WTC11 (cell line): ENCODE results near the gene SERTAD3. TPM values are rescaled to one million over a fixed set of nuclear protein-coding genes. Genes with fewer than 3 reads are reported as not detected.
A peak's percentile ranks its signal among the peaks of the same experiment; 100 is the strongest.

Source experiments
- ATAC-seq: fragments of 200-7000 bp; cut with Tn5 transposase; 2 replicates; pipeline ENCODE4 v1.10.0; 2021; ENCODE audit warnings: mild to moderate bottlenecking, moderate library complexity
- CTCF ChIA-PET: fragments of 300-600 bp; sonication (Branson Sonifier 250); formaldehyde crosslinking; loops from one replicate; lab custom pipeline; 2021; ENCODE audit warnings: antibody characterized with exemption; lab: Charles Lee
- POLR2A ChIA-PET: fragments of 350-600 bp; sonication (Branson Sonifier 250); formaldehyde crosslinking; loops from one replicate; lab custom pipeline; 2021; ENCODE audit warnings: antibody characterized with exemption; lab: Charles Lee
- DNase-seq: peaks from one replicate; pipeline ENCODE4 v3.0.0; 2021; ENCODE audit warnings: low spot score
- H3K27ac Mint-ChIP-seq: 2 replicates; pipeline ENCODE4 v1.8.0; 2021; ENCODE audit warnings: mixed read lengths
- H3K27me3 Mint-ChIP-seq: 2 replicates; pipeline ENCODE4 v1.8.0; 2021; ENCODE audit warnings: low read depth, mild to moderate bottlenecking, moderate library complexity, mixed read lengths
- H3K36me3 Mint-ChIP-seq: 2 replicates; pipeline ENCODE4 v1.8.0; 2021; ENCODE audit warnings: mixed read lengths
- H3K4me1 Mint-ChIP-seq: 2 replicates; pipeline ENCODE4 v1.8.0; 2022; ENCODE audit warnings: mixed read lengths
- H3K4me3 Mint-ChIP-seq: 2 replicates; pipeline ENCODE4 v1.8.0; 2021; ENCODE audit warnings: mild to moderate bottlenecking, moderate library complexity, mixed read lengths
- H3K9me3 Mint-ChIP-seq: 2 replicates; pipeline ENCODE4 v1.8.0; 2021; ENCODE audit warnings: mixed read lengths
- ATF2 ChIP-seq: sonication (generic); formaldehyde crosslinking; IDR thresholded peaks from 2 replicates; pipeline ENCODE4 v1.8.1; 2022; ENCODE audit warnings: low read depth, missing genetic modification reagents, borderline replicate concordance
- E2F5 ChIP-seq: sonication (generic); formaldehyde crosslinking; IDR thresholded peaks from 2 replicates; pipeline ENCODE4 v1.8.1; 2022; ENCODE audit warnings: mild to moderate bottlenecking, moderate library complexity, missing genetic modification reagents
- FOXJ3 ChIP-seq: sonication (generic); formaldehyde crosslinking; IDR thresholded peaks from 2 replicates; pipeline ENCODE4 v1.9.0; 2021; ENCODE audit warnings: missing genetic modification reagents, mild to moderate bottlenecking, borderline replicate concordance
- FOXK1 ChIP-seq: sonication (generic); formaldehyde crosslinking; IDR thresholded peaks from 2 replicates; pipeline ENCODE4 v1.8.0; 2022; ENCODE audit warnings: mild to moderate bottlenecking, moderate library complexity, missing genetic modification reagents
- FOXP1 ChIP-seq: sonication (generic); formaldehyde crosslinking; IDR thresholded peaks from 2 replicates; pipeline ENCODE4 v1.8.0; 2022; ENCODE audit warnings: missing genetic modification reagents, mild to moderate bottlenecking, moderate library complexity, borderline replicate concordance
- FOXP4 ChIP-seq: sonication (generic); formaldehyde crosslinking; IDR thresholded peaks from 2 replicates; pipeline ENCODE4 v1.8.0; 2022; ENCODE audit warnings: mild to moderate bottlenecking, missing genetic modification reagents
- IRF2 ChIP-seq: sonication (generic); formaldehyde crosslinking; IDR thresholded peaks from 2 replicates; pipeline ENCODE4 v1.8.0; 2022; ENCODE audit warnings: low read depth, missing genetic modification reagents, borderline replicate concordance
- JUN ChIP-seq: sonication (generic); formaldehyde crosslinking; IDR thresholded peaks from 2 replicates; pipeline ENCODE4 v1.8.0; 2023; ENCODE audit warnings: mild to moderate bottlenecking, missing genetic modification reagents
- NR3C1 ChIP-seq: sonication (generic); formaldehyde crosslinking; conservative IDR thresholded peaks from 2 replicates; pipeline ENCODE4 v1.8.1; 2023; ENCODE audit warnings: low read depth, mild to moderate bottlenecking, missing genetic modification reagents
- OVOL2 ChIP-seq: fragments of 250-450 bp; sonication (Bioruptor Pico); IDR thresholded peaks from 2 replicates; pipeline ENCODE4 v1.9.0; 2021; ENCODE audit warnings: mild to moderate bottlenecking, borderline replicate concordance
- SMAD4 ChIP-seq: sonication (generic); formaldehyde crosslinking; IDR thresholded peaks from 2 replicates; pipeline ENCODE4 v1.8.0; 2022; ENCODE audit warnings: mild to moderate bottlenecking, missing genetic modification reagents
- TP53 ChIP-seq: sonication (generic); formaldehyde crosslinking; IDR thresholded peaks from 2 replicates; pipeline ENCODE4 v1.8.1; 2023; ENCODE audit warnings: mild to moderate bottlenecking, missing genetic modification reagents
- ZNF317 ChIP-seq: sonication (generic); formaldehyde crosslinking; IDR thresholded peaks from 2 replicates; pipeline ENCODE4 v1.8.1; 2023; ENCODE audit warnings: low read depth, mild to moderate bottlenecking, moderate library complexity, missing genetic modification reagents, borderline replicate concordance
- ZNF396 ChIP-seq: fragments of 250-450 bp; sonication (Bioruptor Pico); IDR thresholded peaks from 2 replicates; pipeline ENCODE4 v1.8.0; 2021; ENCODE audit warnings: mild to moderate bottlenecking, moderate library complexity, borderline replicate concordance
- total RNA-seq: library from RNA; stranded (reverse); gene quantifications from 3 replicates; pipeline ENCODE4 v1.2.3, GENCODE V29; 2021
- TF ChIP-seq, protein P1 (sequence below): sonication (generic); formaldehyde crosslinking; IDR thresholded peaks from 2 replicates; pipeline ENCODE4 v1.8.1; 2023; ENCODE audit warnings: mild to moderate bottlenecking, missing genetic modification reagents, moderate library complexity
- TF ChIP-seq, protein P2 (sequence below): sonication (generic); formaldehyde crosslinking; IDR thresholded peaks from 2 replicates; pipeline ENCODE4 v1.8.0; 2022; ENCODE audit warnings: missing genetic modification reagents
- TF ChIP-seq, protein P3 (sequence below): sonication (generic); formaldehyde crosslinking; IDR thresholded peaks from 2 replicates; pipeline ENCODE4 v1.8.1; 2023; ENCODE audit warnings: mild to moderate bottlenecking, missing genetic modification reagents, moderate library complexity

Gene SERTAD3
- total RNA-seq, 1 experiment from 2014 or later = 33.6 TPM

DNA sequence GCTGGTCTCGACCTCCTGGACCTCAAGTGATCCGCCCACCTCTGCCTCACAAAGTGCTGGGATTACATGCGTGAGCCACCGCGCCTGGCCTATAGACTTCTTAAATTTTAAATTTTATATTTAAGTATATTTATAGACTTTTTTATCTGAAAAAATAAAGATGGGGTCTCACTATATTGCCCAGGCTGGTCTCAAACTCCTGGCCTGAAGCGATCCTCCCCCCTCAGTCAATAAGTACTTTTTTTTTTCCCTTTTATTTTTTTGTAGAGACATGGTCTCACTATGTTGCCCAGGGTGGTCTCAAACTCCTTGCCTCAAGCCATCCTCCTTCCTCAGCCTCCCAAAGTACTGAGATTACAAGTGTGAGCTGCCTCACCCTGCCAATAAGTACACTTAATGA lies 20.2 kb downstream of the SERTAD3 start (continued):
- TF ChIP-seq ATF2 (CRISPR knock-in tag) (no peak), E2F5 (CRISPR knock-in tag) (no peak), TP53 (CRISPR knock-in tag) (no peak), OVOL2 (CRISPR knock-in tag) (no peak), ZNF317 (CRISPR knock-in tag) (no peak)
- TF ChIP-seq, protein P1, sequence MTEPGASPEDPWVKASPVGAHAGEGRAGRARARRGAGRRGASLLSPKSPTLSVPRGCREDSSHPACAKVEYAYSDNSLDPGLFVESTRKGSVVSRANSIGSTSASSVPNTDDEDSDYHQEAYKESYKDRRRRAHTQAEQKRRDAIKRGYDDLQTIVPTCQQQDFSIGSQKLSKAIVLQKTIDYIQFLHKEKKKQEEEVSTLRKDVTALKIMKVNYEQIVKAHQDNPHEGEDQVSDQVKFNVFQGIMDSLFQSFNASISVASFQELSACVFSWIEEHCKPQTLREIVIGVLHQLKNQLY = no peak

- Mint-ChIP-seq H3K27me3 (peaks cover 3% of the 10 kb centered on the region), H3K27ac (peak overlapping the region; percentile 63; the same call in 1 of the 2 replicates), H3K9me3 (no peaks in the 10 kb centered on the region), H3K36me3 (no peaks in the 10 kb centered on the region; the same call in 1 of the 2 replicates), H3K4me3 (peak overlapping the region; percentile 69; the same call in 1 of the 2 replicates), H3K4me1 (peaks cover 16% of the 10 kb centered on the region)
- POLR2A ChIA-PET = no interaction called here
- CTCF ChIA-PET = interaction anchor here (1.5 kb wide), 1 partner anchor 21 kb away, joined by 3 read pairs; the partner anchor contains the start of gene SERTAD3
- TF ChIP-seq, protein P2, sequence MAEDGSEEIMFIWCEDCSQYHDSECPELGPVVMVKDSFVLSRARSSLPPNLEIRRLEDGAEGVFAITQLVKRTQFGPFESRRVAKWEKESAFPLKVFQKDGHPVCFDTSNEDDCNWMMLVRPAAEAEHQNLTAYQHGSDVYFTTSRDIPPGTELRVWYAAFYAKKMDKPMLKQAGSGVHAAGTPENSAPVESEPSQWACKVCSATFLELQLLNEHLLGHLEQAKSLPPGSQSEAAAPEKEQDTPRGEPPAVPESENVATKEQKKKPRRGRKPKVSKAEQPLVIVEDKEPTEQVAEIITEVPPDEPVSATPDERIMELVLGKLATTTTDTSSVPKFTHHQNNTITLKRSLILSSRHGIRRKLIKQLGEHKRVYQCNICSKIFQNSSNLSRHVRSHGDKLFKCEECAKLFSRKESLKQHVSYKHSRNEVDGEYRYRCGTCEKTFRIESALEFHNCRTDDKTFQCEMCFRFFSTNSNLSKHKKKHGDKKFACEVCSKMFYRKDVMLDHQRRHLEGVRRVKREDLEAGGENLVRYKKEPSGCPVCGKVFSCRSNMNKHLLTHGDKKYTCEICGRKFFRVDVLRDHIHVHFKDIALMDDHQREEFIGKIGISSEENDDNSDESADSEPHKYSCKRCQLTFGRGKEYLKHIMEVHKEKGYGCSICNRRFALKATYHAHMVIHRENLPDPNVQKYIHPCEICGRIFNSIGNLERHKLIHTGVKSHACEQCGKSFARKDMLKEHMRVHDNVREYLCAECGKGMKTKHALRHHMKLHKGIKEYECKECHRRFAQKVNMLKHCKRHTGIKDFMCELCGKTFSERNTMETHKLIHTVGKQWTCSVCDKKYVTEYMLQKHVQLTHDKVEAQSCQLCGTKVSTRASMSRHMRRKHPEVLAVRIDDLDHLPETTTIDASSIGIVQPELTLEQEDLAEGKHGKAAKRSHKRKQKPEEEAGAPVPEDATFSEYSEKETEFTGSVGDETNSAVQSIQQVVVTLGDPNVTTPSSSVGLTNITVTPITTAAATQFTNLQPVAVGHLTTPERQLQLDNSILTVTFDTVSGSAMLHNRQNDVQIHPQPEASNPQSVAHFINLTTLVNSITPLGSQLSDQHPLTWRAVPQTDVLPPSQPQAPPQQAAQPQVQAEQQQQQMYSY (CRISPR knock-in tag) = peak; percentile 55; the same call in 1 of the 2 replicates
- TF ChIP-seq FOXP4 (0 out of 2 replicates have a peak, but pooled peaks have one; percentile 22), SMAD4 (CRISPR knock-in tag) (no peak)
- no peak for ATAC-seq
- no peak for DNase-seq
Measured at GRCh38 chr19:40422748-40423566, 21.2 kb downstream of the SERTAD3 start.

GRCh38 chr19:40421993-40422747 lies 22.0 kb downstream of the SERTAD3 start:
- no peak for ATAC-seq
- DNase-seq = no peak
- Mint-ChIP-seq H3K9me3 (no peaks in the 10 kb centered on the region), H3K4me1 (peaks cover 22% of the 10 kb centered on the region), H3K27ac (peak overlapping the region; percentile 63; the same call in 1 of the 2 replicates), H3K4me3 (peak overlapping the region; percentile 69), H3K36me3 (no peaks in the 10 kb centered on the region; the same call in 1 of the 2 replicates), H3K27me3 (peaks cover under 1% of the 10 kb centered on the region)
- POLR2A ChIA-PET = interaction anchor here (1.8 kb wide), 1 partner anchor 21 kb away, joined by 17 read pairs; no protein-coding TSS in a partner anchor
- CTCF ChIA-PET = interaction anchor here (1.3 to 2.8 kb wide), 10 partner anchors 13 to 181 kb away, joined by 3 to 55 read pairs (median 16); partner anchors contain the start of genes BLVRB and SERTAD3
- TF ChIP-seq NR3C1 (CRISPR knock-in tag) (no peak), ZNF396 (CRISPR knock-in tag) (no peak), FOXK1 (CRISPR knock-in tag) (no peak), FOXP4 (no peak), FOXP1 (CRISPR knock-in tag) (no peak), FOXJ3 (CRISPR knock-in tag) (no peak), IRF2 (CRISPR knock-in tag) (no peak), JUN (CRISPR knock-in tag) (no peak)
- TF ChIP-seq, protein P3, sequence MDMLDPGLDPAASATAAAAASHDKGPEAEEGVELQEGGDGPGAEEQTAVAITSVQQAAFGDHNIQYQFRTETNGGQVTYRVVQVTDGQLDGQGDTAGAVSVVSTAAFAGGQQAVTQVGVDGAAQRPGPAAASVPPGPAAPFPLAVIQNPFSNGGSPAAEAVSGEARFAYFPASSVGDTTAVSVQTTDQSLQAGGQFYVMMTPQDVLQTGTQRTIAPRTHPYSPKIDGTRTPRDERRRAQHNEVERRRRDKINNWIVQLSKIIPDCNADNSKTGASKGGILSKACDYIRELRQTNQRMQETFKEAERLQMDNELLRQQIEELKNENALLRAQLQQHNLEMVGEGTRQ (CRISPR knock-in tag) = no peak
